NCI-H226 (cell line): Measurements from ENCODE around the gene UBE2S.
"Not testable (repeated sequence)": the region's sequence is repeated elsewhere in the genome, so short reads cannot be mapped to it uniquely, and the experiment has no call there.

Source experiments
- DNase-seq: peaks from one replicate; pipeline ENCODE4 v3.0.0-alpha.2; 2015

The UBE2S gene

GRCh38 chr19:55439052-55439451 is 31.5 kb upstream of the UBE2S start:
- DNase-seq = no peak

GRCh38 chr19:55437410-55437809 is 29.8 kb upstream of the UBE2S start:
- peak; percentile 85 for DNase-seq

- DNase-seq = no peak
Observed at GRCh38 chr19:55436847-55437246, 29.3 kb upstream of the UBE2S start.

GRCh38 chr19:55435020-55435419 is 27.4 kb upstream of the UBE2S start:
- DNase-seq = no peak

GRCh38 chr19:55434356-55434919 is 26.9 kb upstream of the UBE2S start:
- no peak for DNase-seq

GRCh38 chr19:55433292-55433691 is 25.7 kb upstream of the UBE2S start:
- DNase-seq = no peak

GRCh38 chr19:55432241-55432959 is 24.8 kb upstream of the UBE2S start:
- DNase-seq = no peak

- DNase-seq = no peak
Observed at GRCh38 chr19:55431183-55431582, 23.6 kb upstream of the UBE2S start.

GRCh38 chr19:55426042-55426441 is 18.5 kb upstream of the UBE2S start:
- no peak for DNase-seq

- DNase-seq = no peak
Observed at GRCh38 chr19:55424518-55424917, 16.9 kb upstream of the UBE2S start.

- no peak for DNase-seq
Observed at GRCh38 chr19:55423225-55424005, 15.8 kb upstream of the UBE2S start.

GRCh38 chr19:55421281-55421680 is 13.7 kb upstream of the UBE2S start:
- not testable (repeated sequence) for DNase-seq

GRCh38 chr19:55419624-55420236 is 12.1 kb upstream of the UBE2S start:
- DNase-seq = no peak

GRCh38 chr19:55419103-55419502 is 11.5 kb upstream of the UBE2S start:
- DNase-seq = no peak

GRCh38 chr19:55418185-55418584 is 10.6 kb upstream of the UBE2S start:
- peak; percentile 70 for DNase-seq

- no peak for DNase-seq
Observed at GRCh38 chr19:55410168-55410567, 2.6 kb upstream of the UBE2S start.

- DNase-seq = not testable (repeated sequence)
Observed at GRCh38 chr19:55409179-55409578, 1.6 kb upstream of the UBE2S start.

GRCh38 chr19:55408533-55408872 is 915 bp upstream of the UBE2S start:
- DNase-seq = no peak

- peak; percentile 100 for DNase-seq
Observed at GRCh38 chr19:55407800-55408532, 378 bp upstream of the UBE2S start.

- DNase-seq = no peak
Observed at GRCh38 chr19:55406826-55407549, 600 bp downstream of the UBE2S start.

GRCh38 chr19:55406091-55406825 is 1.3 kb downstream of the UBE2S start:
- no peak for DNase-seq

- no peak for DNase-seq
Observed at GRCh38 chr19:55405638-55406037, 1.9 kb downstream of the UBE2S start.
